ENCODE results near the gene REEP1.
"Not testable (repeated sequence)": the region's sequence is repeated elsewhere in the genome, so short reads cannot be mapped to it uniquely, and the experiment has no call there.

REEP1 gene

DNA sequence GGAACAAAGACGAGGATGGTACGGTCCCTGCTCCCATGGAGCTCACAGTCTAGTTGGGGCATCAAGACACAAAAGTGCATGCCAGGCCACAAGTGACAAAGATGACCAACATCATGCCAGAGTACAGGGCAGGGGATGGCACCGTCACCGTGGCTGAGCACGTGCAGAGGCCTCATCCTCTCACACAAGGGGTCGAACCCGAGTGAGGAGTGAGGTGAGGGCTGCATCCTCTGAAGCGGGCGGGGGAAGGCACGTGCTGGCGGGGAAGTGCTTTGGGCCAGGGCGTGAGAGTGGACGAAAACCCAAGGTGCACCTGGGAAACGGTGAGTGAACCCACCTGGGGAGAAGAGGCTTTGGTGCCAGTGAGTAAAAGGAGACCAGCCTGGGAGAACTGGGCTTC, 97.2 kb downstream of the REEP1 start:
- DNase-seq: no peak

DNA sequence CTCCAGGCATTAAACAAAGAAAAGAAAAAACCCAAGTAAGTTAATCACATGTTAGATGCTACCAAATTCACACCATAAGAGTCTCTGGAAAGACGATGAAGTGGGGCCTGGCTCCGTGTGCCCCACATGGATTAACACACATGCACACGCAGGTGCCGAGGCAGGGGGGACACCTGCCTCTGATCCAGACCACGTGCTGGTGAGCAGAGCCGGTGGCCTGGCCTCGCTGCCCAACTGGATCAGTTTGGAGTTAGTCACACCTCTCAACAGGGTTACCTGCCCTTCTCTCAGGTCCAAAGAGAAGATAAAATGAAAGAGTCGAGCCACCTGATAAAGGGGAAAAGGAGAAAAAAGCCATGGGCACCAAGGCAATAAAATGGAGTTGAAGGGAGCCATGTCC, 97.7 kb downstream of the REEP1 start:
- no peak for DNase-seq

DNA sequence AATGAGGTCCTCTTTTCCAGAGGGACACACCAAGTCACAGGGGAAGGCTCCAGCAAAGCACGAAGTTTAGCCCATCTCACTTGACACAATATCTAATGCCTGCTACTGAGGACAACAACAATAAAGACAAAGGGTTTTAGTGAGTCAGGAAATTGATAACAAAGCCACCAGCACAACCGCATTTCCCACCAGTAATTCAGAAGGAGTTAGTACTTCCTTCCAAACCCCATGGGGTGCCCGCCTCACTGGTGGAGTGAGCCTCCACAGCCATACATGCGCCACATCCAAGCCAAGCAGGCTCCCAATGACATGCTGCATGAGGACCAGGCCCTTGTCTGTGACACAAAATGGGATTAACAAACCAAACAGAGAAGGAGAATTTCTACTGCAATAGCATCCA, 98.1 kb downstream of the REEP1 start:
- no peak for DNase-seq

DNA sequence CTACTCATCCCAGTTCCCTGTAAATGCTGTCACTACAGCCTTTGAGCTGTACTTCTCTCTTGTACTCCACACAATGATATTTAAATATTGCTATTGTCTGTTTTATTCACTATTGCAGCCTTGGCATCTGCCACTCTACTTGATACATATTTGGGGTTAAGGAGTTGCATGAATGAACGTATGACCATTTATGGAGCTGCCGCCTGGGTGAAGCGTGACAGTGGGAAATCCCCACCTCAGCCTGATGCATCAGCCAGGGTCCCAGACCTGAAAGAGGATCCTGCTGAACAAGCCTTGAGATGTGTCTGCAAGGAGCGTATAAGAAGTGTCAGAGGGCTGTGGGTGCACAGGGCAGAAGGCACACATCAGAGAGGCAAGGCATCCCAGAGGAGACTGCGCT, 99.1 kb downstream of the REEP1 start:
- peak in 2 of 4 experiments; percentile 9 to 12 for DNase-seq

DNA sequence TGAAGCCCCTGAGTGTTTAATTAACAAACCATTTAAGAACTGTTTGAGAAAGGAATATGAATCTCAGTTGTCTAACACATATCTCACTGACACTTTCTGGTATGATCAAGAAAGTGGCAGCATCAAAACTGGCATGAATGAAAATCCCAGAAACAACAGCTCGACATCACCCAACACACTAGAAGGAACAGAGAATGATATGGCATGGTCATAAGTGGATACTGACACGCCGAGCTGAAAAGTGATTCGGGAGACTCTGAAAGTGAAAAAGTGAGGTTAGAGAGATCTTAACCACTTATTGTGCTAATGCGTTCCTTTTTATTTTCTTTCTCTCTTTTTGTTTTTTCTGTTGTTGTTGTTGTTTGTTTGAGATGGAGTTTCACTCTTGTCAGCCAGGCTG, 100.3 kb downstream of the REEP1 start:
- no peak for DNase-seq

DNA sequence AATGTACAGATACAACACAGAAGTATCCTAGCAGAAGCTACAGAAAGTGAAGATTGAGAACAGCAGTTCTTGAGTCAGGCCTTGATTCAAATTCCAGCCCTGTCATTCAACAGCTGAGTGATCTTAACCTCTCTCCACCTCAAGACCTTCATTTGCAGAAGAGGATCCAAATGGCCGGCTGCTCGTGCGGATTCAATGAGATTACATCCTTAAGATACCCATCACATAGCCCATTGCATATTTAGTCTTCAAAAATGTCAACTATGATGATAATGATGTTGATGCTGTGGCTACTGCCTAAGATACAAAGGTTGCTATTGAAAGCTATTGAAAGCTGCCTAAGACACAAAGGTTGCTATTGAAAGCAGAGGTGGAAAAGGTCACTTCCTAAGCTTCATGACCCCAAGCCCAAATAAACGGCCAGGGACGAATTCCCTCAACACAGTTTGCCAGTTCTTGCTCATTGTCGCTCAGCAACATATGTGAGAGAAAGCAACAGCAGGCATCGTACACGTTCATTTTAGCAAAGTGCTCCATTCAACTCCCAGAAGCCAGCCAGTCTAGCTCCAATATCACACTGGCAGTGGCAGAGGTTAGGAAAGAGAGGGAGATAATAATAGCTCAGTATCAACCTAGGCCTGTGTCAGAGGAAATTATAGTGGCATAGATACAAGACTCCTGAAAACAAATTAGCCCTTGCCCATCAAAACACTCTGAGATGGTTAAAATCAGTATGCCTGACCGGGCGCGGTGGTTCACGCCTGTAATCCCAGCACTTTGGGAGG, 102.0 kb downstream of the REEP1 start:
- no peak for DNase-seq

DNA sequence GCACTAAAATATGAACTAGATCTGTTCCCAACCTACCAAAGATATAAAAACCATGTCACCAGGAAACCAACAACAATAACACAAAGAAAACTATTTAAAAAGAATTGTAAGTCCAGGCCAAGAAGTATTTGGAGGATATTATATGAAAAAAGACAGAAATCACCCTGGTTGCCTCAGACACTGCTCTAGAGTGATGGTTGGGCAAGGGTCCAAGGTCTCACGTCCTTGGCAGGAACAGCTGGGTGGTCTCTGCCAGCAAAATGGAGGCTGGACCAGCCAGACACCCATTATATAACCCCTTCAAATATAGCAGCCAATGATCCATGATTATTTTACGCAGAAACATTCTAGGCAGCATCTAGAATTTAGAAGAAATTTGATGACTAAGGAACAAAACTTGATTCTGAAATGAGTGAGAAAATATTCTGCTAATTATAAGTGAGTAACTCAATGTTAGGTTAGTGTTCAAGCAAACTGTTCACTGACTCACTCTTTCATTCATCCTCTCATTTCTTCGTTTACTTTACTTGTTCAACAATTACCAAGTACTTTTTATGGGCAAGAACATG, 102.8 kb downstream of the REEP1 start:
- no peak for DNase-seq

DNA sequence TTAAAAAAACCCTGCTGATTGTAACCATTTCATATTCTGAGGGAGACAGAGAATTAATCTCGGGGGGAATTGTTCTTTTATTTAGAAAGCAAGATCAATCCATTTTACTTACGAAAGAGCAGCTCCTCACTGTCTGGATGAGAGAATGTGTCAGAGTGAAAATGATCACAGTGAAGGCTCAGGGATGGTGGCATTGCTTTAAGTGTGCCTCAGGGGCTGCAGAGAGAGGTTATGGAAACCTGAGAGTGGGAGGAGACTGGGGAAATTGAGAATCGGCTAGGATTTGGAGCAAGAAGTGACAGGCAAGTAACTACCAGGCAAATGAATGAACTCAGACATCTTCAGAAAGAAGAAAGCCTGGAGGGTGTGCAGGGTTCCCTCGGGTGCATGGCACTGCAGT, 104.0 kb downstream of the REEP1 start:
- DNase-seq: no peak

DNA sequence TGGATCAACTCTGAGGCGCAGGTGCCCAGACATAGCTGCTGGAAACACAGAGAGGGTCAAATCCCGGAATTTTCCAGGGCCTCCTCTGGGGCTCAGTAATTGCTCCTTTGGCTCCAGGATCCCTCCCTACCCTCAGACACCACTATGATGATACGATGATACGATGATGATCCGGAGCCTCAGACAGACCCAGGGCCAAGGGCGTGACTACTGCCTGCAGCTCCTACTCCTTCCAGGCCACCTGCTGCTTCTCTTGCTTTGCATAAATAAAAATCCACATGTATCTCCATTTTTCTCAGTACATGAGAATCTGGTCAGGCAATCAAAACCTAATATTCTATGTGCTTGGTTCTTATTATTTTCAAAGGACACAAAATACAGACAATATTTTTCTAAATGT, 104.5 kb downstream of the REEP1 start:
- DNase-seq: no peak

DNA sequence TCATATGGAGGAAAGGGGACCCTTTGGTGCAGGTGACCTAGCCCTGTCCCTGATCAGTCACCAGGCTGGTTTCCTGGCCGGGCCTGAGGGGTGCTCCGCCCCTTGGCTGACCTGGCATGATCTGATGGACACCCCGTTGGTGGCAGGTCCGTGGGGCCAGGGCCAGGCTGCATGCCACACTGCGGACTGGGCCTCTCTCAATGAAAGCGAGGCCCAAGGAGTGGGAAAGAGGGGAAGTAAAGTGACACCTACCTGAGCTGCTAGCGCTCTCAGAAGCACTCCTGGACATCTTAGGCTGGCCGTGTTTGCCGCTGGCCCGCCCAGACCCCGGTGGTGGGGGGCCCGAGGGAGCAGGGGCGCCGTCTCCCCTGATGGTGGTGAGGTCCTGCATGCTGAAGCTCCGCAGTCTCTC, 105.0 kb downstream of the REEP1 start:
- no peak for DNase-seq

DNA sequence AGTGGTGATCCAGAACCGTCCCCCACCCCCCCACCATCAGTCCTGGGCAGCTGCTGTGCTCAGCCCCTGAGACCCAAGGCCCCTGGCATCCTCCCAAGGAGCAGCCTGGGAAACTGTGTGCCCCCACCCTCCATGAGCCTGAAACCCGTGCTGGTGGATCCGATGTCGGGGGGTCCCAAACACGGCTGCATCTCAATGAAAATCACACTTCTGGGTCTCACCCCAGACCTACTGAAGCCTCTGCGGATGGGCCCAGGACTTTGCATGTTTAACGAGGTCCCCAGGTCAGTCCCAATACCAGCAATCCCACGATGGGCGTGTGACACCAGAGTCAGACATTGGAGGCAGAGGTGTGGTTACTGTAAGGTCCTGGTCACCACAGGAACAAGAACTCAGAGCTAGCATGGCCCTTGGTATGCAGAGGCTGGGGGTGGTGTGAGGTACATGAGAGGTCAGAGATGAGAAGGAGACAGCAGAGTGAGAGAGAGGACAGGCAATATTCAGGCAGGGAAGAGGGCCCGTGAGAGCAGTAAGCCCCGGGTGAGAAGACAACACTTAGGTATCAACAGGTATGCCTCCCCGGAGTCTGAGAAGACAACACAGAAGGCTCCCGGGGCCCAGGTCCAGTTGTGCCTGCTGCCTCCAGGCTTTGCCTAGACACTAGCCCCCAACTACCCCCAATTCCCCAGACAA, 105.6 kb downstream of the REEP1 start:
- DNase-seq: no peak

DNA sequence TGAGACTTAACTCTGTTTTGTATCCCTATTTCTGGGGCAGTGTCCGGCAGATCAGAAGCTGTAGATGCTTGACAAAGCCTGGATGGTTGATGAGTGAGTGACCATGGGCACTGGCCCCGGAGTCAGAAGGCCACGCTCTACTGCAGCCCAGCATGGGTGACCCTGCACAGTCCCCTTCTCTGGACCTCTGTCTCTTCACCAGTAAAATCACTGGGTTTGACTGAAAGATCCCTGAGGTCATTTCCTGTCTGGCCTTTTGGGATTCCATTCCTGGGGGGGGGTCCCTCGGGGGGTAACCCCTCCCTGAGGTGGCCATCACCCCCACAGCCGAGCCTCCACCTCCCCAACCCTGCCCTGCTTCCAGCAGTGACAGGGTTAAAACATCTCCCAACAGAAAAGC, 106.5 kb downstream of the REEP1 start:
- DNase-seq: no peak

DNA sequence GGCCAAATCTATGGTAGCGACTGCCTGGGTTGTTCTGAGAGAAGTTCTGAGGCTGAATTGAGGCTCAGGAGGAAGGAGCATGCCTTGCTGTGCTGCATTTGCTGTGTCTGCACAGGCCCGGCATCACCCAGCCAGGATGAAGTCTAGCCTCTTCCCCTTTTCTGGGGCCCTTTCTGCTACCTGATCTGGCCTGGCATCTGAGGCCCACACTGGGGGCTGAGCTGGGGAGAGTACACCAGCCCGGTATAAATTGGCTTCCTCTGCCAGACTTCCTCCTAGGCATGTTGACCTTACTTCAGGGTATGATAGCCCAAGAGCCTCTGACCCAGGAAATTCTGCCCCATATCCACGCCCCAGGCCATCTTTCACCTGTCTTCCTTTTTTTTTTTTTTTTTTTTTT, 108.2 kb downstream of the REEP1 start:
- DNase-seq: no peak

DNA sequence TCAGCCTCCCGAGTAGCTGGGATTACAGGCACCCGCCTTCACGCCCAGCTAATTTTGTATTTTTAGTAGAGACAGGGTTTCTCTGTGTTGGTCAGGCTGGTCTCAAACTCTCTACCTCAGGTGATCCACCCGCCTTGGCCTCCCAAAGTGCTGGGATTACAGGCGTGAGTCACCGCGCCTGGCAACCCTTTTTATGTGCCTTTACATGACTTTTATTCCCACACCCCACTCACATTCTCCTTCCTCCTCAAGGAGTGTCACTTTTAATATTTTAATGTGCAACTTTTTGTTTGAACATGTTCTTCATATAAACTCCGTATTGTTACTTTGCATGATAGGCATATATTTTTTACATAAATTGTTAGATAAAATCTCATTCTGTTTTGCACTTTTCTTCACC, 108.9 kb downstream of the REEP1 start:
- not testable (repeated sequence) for DNase-seq

DNA sequence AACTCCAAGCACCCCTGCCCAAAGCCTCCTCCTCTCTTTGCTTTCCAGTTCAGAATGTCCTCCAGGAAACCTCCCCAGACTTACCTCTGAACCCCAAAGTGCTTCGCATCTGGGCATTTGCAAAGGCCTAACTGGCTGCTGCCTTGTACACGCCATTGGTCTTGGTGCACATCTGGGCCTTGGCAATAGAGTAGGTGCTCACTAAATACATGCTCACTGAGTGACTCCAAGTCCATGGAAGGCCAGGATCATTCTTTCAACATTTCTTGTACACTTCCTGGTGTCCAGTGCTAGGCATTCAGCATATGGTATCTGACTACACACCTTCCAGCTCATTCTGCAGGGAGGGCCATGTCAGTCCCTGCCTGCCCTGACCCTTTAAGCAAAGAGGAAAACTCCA, 109.7 kb downstream of the REEP1 start:
- DNase-seq: no peak

DNA sequence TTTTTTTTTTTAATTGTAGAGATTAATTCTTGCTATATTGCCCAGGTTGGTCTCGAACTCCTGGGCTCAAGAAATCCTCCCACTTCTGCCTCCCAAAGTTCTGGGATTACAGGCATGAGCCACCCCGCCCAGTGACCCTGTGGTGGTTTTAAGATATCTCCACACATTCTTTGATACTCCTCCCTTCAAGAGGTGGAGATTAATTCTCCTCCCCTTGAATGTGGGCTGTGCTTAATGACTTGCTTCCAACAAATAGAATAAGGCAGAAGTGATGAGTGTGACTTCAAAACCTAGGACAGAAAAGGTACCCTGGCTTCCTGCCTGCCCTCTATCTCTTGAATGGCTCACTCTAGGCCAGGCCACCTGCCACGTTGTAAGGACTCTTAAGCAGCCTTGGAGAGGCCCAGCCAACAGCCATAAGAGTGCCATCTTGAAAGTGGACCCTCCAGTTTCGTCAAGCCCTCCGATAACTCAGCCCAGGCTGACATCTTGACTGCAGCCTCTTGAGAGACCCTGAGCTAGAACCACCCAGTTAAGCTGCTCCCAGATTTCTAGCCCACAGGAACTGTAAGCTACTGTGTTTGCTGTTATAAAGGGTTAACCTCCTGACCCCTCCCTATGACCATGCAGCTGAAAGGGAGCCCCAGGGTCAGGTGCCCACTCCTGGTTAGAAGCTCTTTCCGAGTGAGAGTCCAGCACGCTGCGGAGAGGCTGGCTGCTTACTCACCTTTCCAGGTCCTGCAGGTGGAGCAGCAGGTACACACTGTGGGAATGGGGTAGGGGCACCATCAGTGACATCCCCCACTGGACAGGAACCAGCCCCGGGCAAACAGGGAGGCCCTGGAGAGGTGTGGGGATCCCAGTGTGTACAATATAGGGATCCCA, 110.5 kb downstream of the REEP1 start:
- no peak for DNase-seq

DNA sequence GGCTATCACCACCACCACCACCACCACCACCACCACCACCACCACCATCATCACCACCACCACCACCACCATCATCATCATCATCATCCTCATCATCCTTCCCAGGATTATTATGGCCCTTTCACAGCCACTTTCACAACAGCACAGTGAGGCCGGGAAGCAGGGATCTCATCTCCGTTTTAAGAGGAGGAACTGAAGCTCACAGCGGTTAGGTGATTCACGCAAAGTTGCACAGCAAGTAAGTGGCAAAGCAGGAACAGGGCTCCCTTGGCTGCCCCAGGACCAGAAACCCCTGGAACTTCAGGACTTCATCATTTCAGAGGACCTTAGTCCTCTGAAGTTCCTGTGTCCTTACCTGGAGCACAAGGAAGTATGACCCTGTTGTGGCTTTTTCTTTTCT, 111.4 kb downstream of the REEP1 start:
- no peak for DNase-seq

DNA sequence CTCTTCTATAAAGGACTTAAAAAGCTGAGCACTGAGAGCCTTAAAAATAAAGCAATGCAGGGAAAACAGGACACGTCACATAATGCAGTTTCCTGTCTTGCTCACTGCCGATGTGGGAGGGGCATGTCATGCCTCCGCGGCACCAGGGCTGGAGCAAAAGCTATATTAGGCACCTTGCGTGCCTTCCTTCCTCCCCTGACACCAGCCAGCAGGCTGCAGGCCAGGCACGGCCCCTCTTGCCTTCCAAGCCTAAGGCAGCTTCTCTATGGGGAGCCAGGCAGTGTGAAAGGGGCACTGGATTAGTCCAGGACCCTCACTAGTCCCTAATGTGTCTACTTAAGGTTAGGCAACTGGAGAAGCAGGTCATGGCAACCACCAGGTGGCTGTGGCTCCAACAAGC, 111.8 kb downstream of the REEP1 start:
- DNase-seq: peak in 3 of 4 experiments; percentile 24 to 35 (median 27)

DNA sequence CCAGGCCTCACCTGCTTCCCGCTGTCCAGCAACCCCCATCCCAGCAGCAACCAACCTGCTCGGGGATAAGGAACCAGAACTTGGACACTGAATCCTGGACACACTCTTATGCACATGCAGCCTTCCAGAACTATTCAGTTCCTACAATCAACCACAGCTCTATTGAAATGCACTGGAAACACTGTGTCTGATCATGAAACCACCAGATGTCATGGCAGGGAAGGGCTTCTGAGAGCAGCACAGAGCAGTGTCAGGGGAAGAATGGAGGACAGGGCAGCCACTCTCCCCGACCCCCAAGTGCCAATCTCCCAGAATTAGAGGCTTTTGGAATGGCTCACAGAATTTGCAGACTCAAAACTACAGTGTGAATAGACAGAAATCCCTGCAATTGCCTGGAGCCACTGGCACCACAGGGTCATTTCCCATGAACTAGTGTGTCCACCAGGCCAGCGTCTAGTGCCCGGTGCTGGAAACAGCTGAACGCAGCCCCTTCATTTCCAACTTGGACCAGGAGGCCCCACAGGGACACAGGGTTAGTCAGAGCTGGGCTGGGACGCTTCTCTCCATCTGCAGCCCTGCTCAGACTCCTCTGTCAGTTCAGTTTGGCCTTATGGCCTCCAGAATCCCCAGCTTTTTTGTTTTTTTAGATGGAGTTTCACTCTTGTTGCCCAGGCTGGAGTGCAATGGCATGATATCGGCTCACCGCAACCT, 112.6 kb downstream of the REEP1 start:
- DNase-seq: no peak

DNA sequence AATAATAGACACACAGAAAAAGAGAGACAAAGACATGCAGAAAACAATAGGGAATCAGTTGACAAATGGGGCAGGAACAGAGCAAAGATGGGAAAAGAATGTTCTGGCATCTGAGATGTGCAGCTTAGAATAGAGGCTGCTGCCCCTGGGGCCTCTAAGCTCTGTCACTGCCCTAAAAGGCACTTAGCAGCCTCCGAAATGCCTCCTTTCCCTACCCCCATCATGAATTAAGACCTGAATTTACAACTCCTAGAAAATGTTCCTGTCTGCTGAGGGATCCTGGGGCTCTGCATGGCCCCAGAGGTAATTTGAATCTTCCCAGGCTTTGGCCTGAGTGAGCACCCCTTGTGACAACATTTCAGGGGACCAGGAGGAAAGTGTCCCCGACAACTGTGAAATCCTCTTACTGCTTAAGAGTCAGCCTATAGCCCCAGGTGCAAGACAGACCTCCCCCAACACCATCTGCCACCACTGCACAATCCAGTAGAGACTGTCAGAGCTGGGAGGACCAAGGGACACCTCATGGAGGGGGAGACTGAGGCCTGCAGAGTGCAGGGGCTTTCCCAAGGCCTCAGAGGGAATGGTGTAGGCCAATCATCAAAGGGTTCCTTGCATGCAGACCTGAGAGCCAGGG, 113.4 kb downstream of the REEP1 start:
- DNase-seq: no peak

DNA sequence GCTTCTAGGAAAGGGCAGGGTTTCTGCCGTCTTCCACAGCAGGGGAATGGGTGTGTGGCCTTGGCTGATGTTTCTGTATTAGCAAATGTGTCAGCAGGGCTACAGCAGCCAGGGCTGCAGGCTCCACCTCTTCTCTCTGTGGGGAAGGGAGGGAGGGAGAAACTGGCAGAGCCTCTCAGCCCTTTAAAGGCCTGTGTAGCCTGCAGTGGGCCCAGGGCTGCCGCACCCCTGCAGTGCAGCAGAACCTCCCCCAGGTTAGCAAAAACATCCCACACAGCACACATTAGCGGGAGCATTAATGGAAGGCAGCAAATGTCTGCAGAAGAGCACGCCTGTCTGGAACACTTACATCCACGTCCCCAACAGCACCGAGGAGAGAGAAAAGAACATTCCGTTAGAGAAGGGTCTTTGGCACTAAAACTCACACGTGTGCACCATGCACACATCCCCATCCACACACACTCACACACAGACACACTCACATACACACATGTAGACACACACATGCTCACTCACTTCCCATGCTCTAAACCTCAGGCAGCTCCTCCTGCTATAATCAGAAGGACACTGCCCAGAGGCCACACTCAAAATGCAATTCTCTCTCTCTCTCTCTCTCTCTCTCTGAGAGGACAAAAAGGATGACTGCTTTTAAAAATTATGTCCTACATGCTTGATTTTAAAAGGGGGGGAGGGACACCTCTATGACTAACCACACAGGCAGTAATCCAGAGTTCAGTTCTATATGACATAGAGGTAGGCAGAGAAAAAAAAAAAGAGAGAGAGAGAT, 114.1 kb downstream of the REEP1 start:
- DNase-seq: no peak

Data from activated CD4-positive, CD25-positive, alpha-beta regulatory T cell (primary cell).